SK-N-SH treated with all-trans-retinoic acid at 6 μM for 48 hours (cell line): Measurements from ENCODE around the gene TMEM151A.

Source experiments
- ATAC-seq: fragments of 200-7000 bp; cut with Tn5 transposase; 3 replicates; pipeline ENCODE4 v1.9.1; 2020; ENCODE audit warnings: mild to moderate bottlenecking, moderate library complexity
- ARNTL ChIP-seq: fragments of 450-650 bp; formaldehyde crosslinking; IDR thresholded peaks from 2 replicates; pipeline ENCODE4 v1.5.0; 2020; ENCODE audit warnings: low read depth, mild to moderate bottlenecking, moderate library complexity, borderline replicate concordance
- BACH2 ChIP-seq: fragments of 250-450 bp; sonication (Bioruptor Pico); IDR thresholded peaks from 2 replicates; pipeline ENCODE4 v1.9.0; 2021; ENCODE audit warnings: mild to moderate bottlenecking, borderline replicate concordance
- CREB5 ChIP-seq: fragments of 250-450 bp; sonication (Bioruptor Pico); IDR thresholded peaks from 2 replicates; pipeline ENCODE4 v1.5.1; 2020; ENCODE audit warnings: low read depth, mild to moderate bottlenecking, moderate library complexity
- CSDC2 ChIP-seq: fragments of 250-450 bp; sonication (Bioruptor Pico); IDR thresholded peaks from 2 replicates; pipeline ENCODE4 v1.5.0; 2020; ENCODE audit warnings: mild to moderate bottlenecking, moderate library complexity
- ESRRG ChIP-seq: fragments of 250-450 bp; sonication (Bioruptor Pico); IDR thresholded peaks from 2 replicates; pipeline ENCODE4 v1.6.1; 2021; ENCODE audit warnings: mild to moderate bottlenecking
- GLIS3 ChIP-seq: fragments of 250-450 bp; sonication (Bioruptor Pico); IDR thresholded peaks from 2 replicates; pipeline ENCODE4 v1.5.0; 2020; ENCODE audit warnings: mild to moderate bottlenecking, moderate library complexity
- ISL1 ChIP-seq: fragments of 250-450 bp; sonication (Bioruptor Pico); IDR thresholded peaks from 2 replicates; pipeline ENCODE4 v2.1.2; 2022; ENCODE audit warnings: mild to moderate bottlenecking, moderate library complexity
- OSR1 ChIP-seq: fragments of 250-450 bp; sonication (Bioruptor Pico); IDR thresholded peaks from 2 replicates; pipeline ENCODE4 v1.8.0; 2022; ENCODE audit warnings: moderate library complexity, mild to moderate bottlenecking, inconsistent platforms
- POU6F1 ChIP-seq: fragments of 250-450 bp; sonication (Bioruptor Pico); IDR thresholded peaks from 2 replicates; pipeline ENCODE4 v1.8.0; 2021; ENCODE audit warnings: low read depth, mild to moderate bottlenecking, moderate library complexity, borderline replicate concordance
- PPARA ChIP-seq: fragments of 250-450 bp; sonication (Bioruptor Pico); IDR thresholded peaks from 2 replicates; pipeline ENCODE4 v1.5.0; 2020; ENCODE audit warnings: mild to moderate bottlenecking, borderline replicate concordance
- RARB ChIP-seq: fragments of 250-450 bp; sonication (Bioruptor Pico); IDR thresholded peaks from 2 replicates; pipeline ENCODE4 v1.8.0; 2021; ENCODE audit warnings: mild to moderate bottlenecking, moderate library complexity
- SNAI2 ChIP-seq: fragments of 250-450 bp; sonication (Bioruptor Pico); IDR thresholded peaks from 2 replicates; pipeline ENCODE4 v1.5.0; 2020; ENCODE audit warnings: mild to moderate bottlenecking, moderate library complexity
- TCF4 ChIP-seq: fragments of 250-450 bp; sonication (Bioruptor Pico); IDR thresholded peaks from 2 replicates; pipeline ENCODE4 v1.8.0; 2021; ENCODE audit warnings: mild to moderate bottlenecking, moderate library complexity, borderline replicate concordance
- TOX ChIP-seq: fragments of 250-450 bp; sonication (Bioruptor Pico); IDR thresholded peaks from 2 replicates; pipeline ENCODE4 v1.8.0; 2021; ENCODE audit warnings: mild to moderate bottlenecking, moderate library complexity, borderline replicate concordance
- TSHZ2 ChIP-seq: fragments of 250-450 bp; sonication (Bioruptor Pico); IDR thresholded peaks from 2 replicates; pipeline ENCODE4 v1.5.0; 2020; ENCODE audit warnings: mild to moderate bottlenecking, moderate library complexity
- ZC3H10 ChIP-seq: fragments of 250-450 bp; sonication (Bioruptor Pico); IDR thresholded peaks from 2 replicates; pipeline ENCODE4 v1.5.1; 2021; ENCODE audit warnings: mild to moderate bottlenecking, moderate library complexity
- ZFP3 ChIP-seq: fragments of 250-450 bp; sonication (Bioruptor Pico); IDR thresholded peaks from 2 replicates; pipeline ENCODE4 v1.5.0; 2020; ENCODE audit warnings: mild to moderate bottlenecking, moderate library complexity
- ZFP30 ChIP-seq: fragments of 450-650 bp; formaldehyde crosslinking; IDR thresholded peaks from 2 replicates; pipeline ENCODE4 v1.5.0; 2022; ENCODE audit warnings: mild to moderate bottlenecking, moderate library complexity
- ZNF565 ChIP-seq: fragments of 450-650 bp; formaldehyde crosslinking; conservative IDR thresholded peaks from 2 replicates; pipeline ENCODE4 v1.5.0; 2020; ENCODE audit warnings: low read depth, mild to moderate bottlenecking, moderate library complexity
- ZNF70 ChIP-seq: fragments of 450-650 bp; formaldehyde crosslinking; IDR thresholded peaks from 2 replicates; pipeline ENCODE4 v1.5.0; 2020; ENCODE audit warnings: mild to moderate bottlenecking, moderate library complexity
- ZNF8 ChIP-seq: fragments of 450-650 bp; formaldehyde crosslinking; IDR thresholded peaks from 2 replicates; pipeline ENCODE4 v1.5.0; 2020; ENCODE audit warnings: mild to moderate bottlenecking, moderate library complexity

The TMEM151A gene

GRCh38 chr11:66337103-66337899 lies 45.6 kb downstream of the TMEM151A start:
- peak; percentile 7; the same call in 1 of the 3 replicates for ATAC-seq
- TF ChIP-seq POU6F1 (no peak), ARNTL (CRISPR knock-in tag) (no peak)

GRCh38 chr11:66338276-66339161 lies 46.8 kb downstream of the TMEM151A start:
- no peak for TF ChIP-seq BACH2 (CRISPR knock-in tag)
- no peak for TF ChIP-seq GLIS3 (CRISPR knock-in tag)
- no peak for TF ChIP-seq TSHZ2
- TF ChIP-seq ARNTL (CRISPR knock-in tag) = no peak
- TF ChIP-seq TCF4 = no peak
- TF ChIP-seq SNAI2 = no peak
- no peak for TF ChIP-seq ZFP30 (CRISPR knock-in tag)
- TF ChIP-seq CSDC2 (CRISPR knock-in tag) = no peak
- ATAC-seq = no peak

GRCh38 chr11:66339162-66339675 lies 47.5 kb downstream of the TMEM151A start:
- ATAC-seq = no peak
- TF ChIP-seq SNAI2 = no peak
- TF ChIP-seq ZNF8 (CRISPR knock-in tag) = no peak
- TF ChIP-seq ZFP30 (CRISPR knock-in tag) = no peak
- no peak for TF ChIP-seq ZNF70 (CRISPR knock-in tag)
- no peak for TF ChIP-seq ZFP3
- TF ChIP-seq ZNF565 (CRISPR knock-in tag) = no peak
- TF ChIP-seq ISL1 (CRISPR knock-in tag) = no peak

GRCh38 chr11:66339686-66340483 lies 48.2 kb downstream of the TMEM151A start:
- TF ChIP-seq RARB (CRISPR knock-in tag) (no peak), ZFP3 (no peak), OSR1 (CRISPR knock-in tag) (no peak), ZFP30 (CRISPR knock-in tag) (no peak), CSDC2 (CRISPR knock-in tag) (no peak), ESRRG (no peak), ZNF70 (CRISPR knock-in tag) (no peak), CREB5 (CRISPR knock-in tag) (no peak), TCF4 (no peak), BACH2 (CRISPR knock-in tag) (no peak), TOX (CRISPR knock-in tag) (no peak), TSHZ2 (no peak), SNAI2 (no peak), ZNF8 (CRISPR knock-in tag) (no peak), PPARA (CRISPR knock-in tag) (no peak), ZC3H10 (CRISPR knock-in tag) (no peak), POU6F1 (no peak), GLIS3 (CRISPR knock-in tag) (no peak), ARNTL (CRISPR knock-in tag) (no peak), ISL1 (CRISPR knock-in tag) (no peak)
- TF ChIP-seq, all 23 proteins: peak for 0
- no peak for ATAC-seq
